Type B pancreatic cell (in vitro differentiated cells): ENCODE measurements around the gene CREBBP. TPM values are rescaled to one million over a fixed set of nuclear protein-coding genes. Genes with fewer than 3 reads are reported as not detected.

Source experiments
- DNase-seq: peaks from one replicate; pipeline ENCODE4 v3.0.0; 2021; ENCODE audit warnings: mixed read lengths; ENCODE audit not compliant: unreplicated experiment; ENCODE audit errors: extremely low spot score
- H3K27ac Mint-ChIP-seq: 2 replicates; pipeline ENCODE4 v1.8.0; 2021; ENCODE audit warnings: mild to moderate bottlenecking, mixed read lengths
- H3K27me3 Mint-ChIP-seq: 2 replicates; pipeline ENCODE4 v1.8.0; 2021; ENCODE audit warnings: mixed read lengths
- H3K36me3 Mint-ChIP-seq: 2 replicates; pipeline ENCODE4 v1.8.0; 2021; ENCODE audit warnings: mixed read lengths
- H3K4me1 Mint-ChIP-seq: one replicate; pipeline ENCODE4 v1.8.0; 2021; ENCODE audit warnings: mixed read lengths; ENCODE audit not compliant: unreplicated experiment
- H3K4me3 Mint-ChIP-seq: 2 replicates; pipeline ENCODE4 v1.8.0; 2021; ENCODE audit warnings: mild to moderate bottlenecking, mixed read lengths
- H3K9me3 Mint-ChIP-seq: 2 replicates; pipeline ENCODE4 v1.8.0; 2021; ENCODE audit warnings: mixed read lengths
- CTCF ChIP-seq: fragments of 200-600 bp; sonication (generic); conservative IDR thresholded peaks from 2 replicates; pipeline ENCODE4 v1.5.0; 2021; ENCODE audit warnings: antibody characterized with exemption, mild to moderate bottlenecking
- total RNA-seq: library from RNA; stranded (reverse); gene quantifications from 2 replicates; pipeline ENCODE4 v1.2.1, GENCODE V29; 2021; ENCODE audit warnings: low replicate concordance

Gene CREBBP
- total RNA-seq, 1 donor from 2014 or later: 93.6 TPM

- peaks cover 4% of the 10 kb centered on the region for H3K4me1 Mint-ChIP-seq
- no peaks in the 10 kb centered on the region for H3K27me3 Mint-ChIP-seq
- H3K36me3 Mint-ChIP-seq: peaks cover 8% of the 10 kb centered on the region
- H3K4me3 Mint-ChIP-seq: no peak overlapping the region
- no peak overlapping the region for H3K27ac Mint-ChIP-seq
- no peak for DNase-seq
- TF ChIP-seq CTCF: no peak
- no peaks in the 10 kb centered on the region for H3K9me3 Mint-ChIP-seq
These were observed 158.0 kb downstream of the CREBBP start for GRCh38 chr16:3722508-3722907.

GRCh38 chr16:3720418-3720817 is 160.1 kb downstream of the CREBBP start:
- H3K27ac Mint-ChIP-seq: no peak overlapping the region
- H3K36me3 Mint-ChIP-seq: peaks cover 4% of the 10 kb centered on the region
- H3K4me1 Mint-ChIP-seq: peaks cover 13% of the 10 kb centered on the region
- TF ChIP-seq CTCF: no peak
- no peak overlapping the region for H3K4me3 Mint-ChIP-seq
- no peaks in the 10 kb centered on the region for H3K9me3 Mint-ChIP-seq
- no peaks in the 10 kb centered on the region for H3K27me3 Mint-ChIP-seq
- no peak for DNase-seq

- Mint-ChIP-seq H3K4me1 (peaks cover 23% of the 10 kb centered on the region), H3K9me3 (no peaks in the 10 kb centered on the region), H3K4me3 (peak overlapping the region; percentile 73), H3K27ac (peak overlapping the region; percentile 71), H3K27me3 (no peaks in the 10 kb centered on the region), H3K36me3 (peaks cover 3% of the 10 kb centered on the region)
- no peak for TF ChIP-seq CTCF
- no peak for DNase-seq
These were observed 161.9 kb downstream of the CREBBP start for GRCh38 chr16:3718628-3719027.

- peak overlapping the region; percentile 90 for H3K4me3 Mint-ChIP-seq
- H3K27me3 Mint-ChIP-seq: no peaks in the 10 kb centered on the region
- H3K27ac Mint-ChIP-seq: peak overlapping the region; percentile 71
- peaks cover 7% of the 10 kb centered on the region for H3K36me3 Mint-ChIP-seq
- no peak for TF ChIP-seq CTCF
- H3K4me1 Mint-ChIP-seq: peaks cover 29% of the 10 kb centered on the region
- no peak for DNase-seq
- H3K9me3 Mint-ChIP-seq: no peaks in the 10 kb centered on the region
These were observed 162.5 kb downstream of the CREBBP start for GRCh38 chr16:3718019-3718391.

GRCh38 chr16:3717235-3718018 is 163.1 kb downstream of the CREBBP start, which contains the start of gene TRAP1:
Gene TRAP1 (minus strand): TSS chr16:3717524. CDS start chr16:3717508, 16 bp downstream.
- Mint-ChIP-seq H3K27me3 (no peaks in the 10 kb centered on the region), H3K27ac (peak within 1 kb of the TSS; percentile 91), H3K9me3 (no peaks in the 10 kb centered on the region), H3K4me3 (peak within 1 kb of the TSS; percentile 93), H3K4me1 (peaks cover 31% of the 10 kb centered on the region), H3K36me3 (peaks cover 9% of the 10 kb centered on the region)
- TF ChIP-seq CTCF: no peak
- peak; percentile 93 for DNase-seq
